HEK293 (cell line): Measurements from ENCODE around the gene RNF13.

ENCODE experiments used
- CTCF ChIA-PET: fragments of 350-600 bp; formaldehyde crosslinking; extraction: SDS; loops from one replicate; lab custom pipeline; 2021; ENCODE audit warnings: antibody characterized with exemption; lab: Yijun Ruan, JAX
- POLR2A ChIA-PET: fragments of 300-600 bp; formaldehyde crosslinking; extraction: SDS; loops from one replicate; lab custom pipeline; 2020; ENCODE audit warnings: antibody characterized with exemption, inconsistent platforms; lab: Yijun Ruan, JAX
- H3K27ac ChIP-seq: fragments of 200-500 bp; sonication (Bioruptor generic); 2 replicates; pipeline ENCODE4 v1.5.1; 2014; ENCODE audit warnings: low read depth, low read length, control low read depth, inconsistent platforms; ENCODE audit errors: extremely low read depth
- H3K36me3 ChIP-seq, 2 experiments: fragments of 200-500 bp in 1 of 2; sonication (Bioruptor generic) in 1 of 2; 1 replicate in 1 of 2; 2 replicates in 1 of 2; pipeline ENCODE4 v1.5.1; 2014 to 2017; ENCODE audit warnings: inconsistent platforms in 2 of 2, low read length in 2 of 2; ENCODE audit not compliant: control insufficient read depth in 2 of 2, insufficient read depth in 1 of 2
- H3K4me1 ChIP-seq: fragments of 200-500 bp; sonication (Bioruptor generic); 2 replicates; pipeline ENCODE4 v1.5.1; 2014; ENCODE audit warnings: mild to moderate bottlenecking, low read length, inconsistent platforms; ENCODE audit not compliant: control insufficient read depth, insufficient read depth
- H3K4me3 ChIP-seq: 2 replicates; pipeline ENCODE4 v1.5.1; 2011; ENCODE audit warnings: low read depth, mild to moderate bottlenecking, control low read depth, low read length, moderate library complexity
- H3K9me3 ChIP-seq: fragments of 200-500 bp; sonication (Bioruptor generic); 2 replicates; pipeline ENCODE4 v1.5.1; 2014; ENCODE audit warnings: low read depth, low read length, inconsistent platforms; ENCODE audit not compliant: control insufficient read depth, insufficient read depth
- BCL11A ChIP-seq: fragments of 450-650 bp; formaldehyde crosslinking; IDR thresholded peaks from 2 replicates; pipeline ENCODE4 v1.5.1; 2016; ENCODE audit warnings: low read depth, missing biosample characterization, missing genetic modification characterization
- BCL11B ChIP-seq: fragments of 450-650 bp; formaldehyde crosslinking; IDR thresholded peaks from 2 replicates; pipeline ENCODE4 v1.5.1; 2016; ENCODE audit warnings: low read depth, missing biosample characterization, missing genetic modification characterization
- CTCF ChIP-seq: fragments of 450-650 bp; formaldehyde crosslinking; IDR thresholded peaks from 2 replicates; pipeline ENCODE4 v1.5.1; 2016; ENCODE audit warnings: missing biosample characterization, missing genetic modification characterization
- HOXC10 ChIP-seq: sonication (generic); formaldehyde crosslinking; IDR thresholded peaks from 2 replicates; pipeline ENCODE4 v1.8.1; 2023; ENCODE audit warnings: mild to moderate bottlenecking, missing genetic modification reagents
- KLF7 ChIP-seq: fragments of 450-650 bp; formaldehyde crosslinking; IDR thresholded peaks from 2 replicates; pipeline ENCODE4 v1.5.1; 2016; ENCODE audit warnings: missing biosample characterization, missing genetic modification characterization, borderline replicate concordance
- MZF1 ChIP-seq: fragments of 450-650 bp; formaldehyde crosslinking; IDR thresholded peaks from 2 replicates; pipeline ENCODE4 v1.5.1; 2017; ENCODE audit warnings: missing biosample characterization, missing genetic modification characterization, borderline replicate concordance
- PBX3 ChIP-seq: sonication (generic); formaldehyde crosslinking; IDR thresholded peaks from 2 replicates; pipeline ENCODE4 v1.8.1; 2022; ENCODE audit warnings: mild to moderate bottlenecking, moderate library complexity, missing genetic modification reagents
- SP3 ChIP-seq: fragments of 450-650 bp; formaldehyde crosslinking; IDR thresholded peaks from 2 replicates; pipeline ENCODE4 v1.5.1; 2016; ENCODE audit warnings: missing biosample characterization, missing genetic modification characterization
- TRIM28 ChIP-seq: IDR thresholded peaks from 2 replicates; pipeline ENCODE4 v1.6.1; 2011; ENCODE audit warnings: low read length, control low read depth, borderline replicate concordance
- YY2 ChIP-seq: fragments of 450-650 bp; formaldehyde crosslinking; IDR thresholded peaks from 2 replicates; pipeline ENCODE4 v1.5.1; 2016; ENCODE audit warnings: missing biosample characterization, missing genetic modification characterization
- ZBTB1 ChIP-seq: fragments of 450-650 bp; formaldehyde crosslinking; IDR thresholded peaks from 2 replicates; pipeline ENCODE4 v1.5.1; 2016; ENCODE audit warnings: missing biosample characterization, missing genetic modification characterization
- ZNF114 ChIP-seq: fragments of 450-650 bp; formaldehyde crosslinking; IDR thresholded peaks from 2 replicates; pipeline ENCODE4 v1.5.0; 2017; ENCODE audit warnings: missing biosample characterization, missing genetic modification characterization
- ZNF140 ChIP-seq: fragments of 450-650 bp; formaldehyde crosslinking; IDR thresholded peaks from 2 replicates; pipeline ENCODE4 v1.5.1; 2016; ENCODE audit warnings: missing biosample characterization, missing genetic modification characterization
- ZNF157 ChIP-seq: fragments of 450-650 bp; formaldehyde crosslinking; IDR thresholded peaks from 2 replicates; pipeline ENCODE4 v1.5.1; 2016; ENCODE audit warnings: missing biosample characterization, missing genetic modification characterization
- ZNF169 ChIP-seq: fragments of 450-650 bp; formaldehyde crosslinking; IDR thresholded peaks from 2 replicates; pipeline ENCODE4 v1.5.1; 2016; ENCODE audit warnings: missing biosample characterization, missing genetic modification characterization
- ZNF174 ChIP-seq: fragments of 450-650 bp; formaldehyde crosslinking; IDR thresholded peaks from 2 replicates; pipeline ENCODE4 v1.5.0; 2017; ENCODE audit warnings: missing biosample characterization, mild to moderate bottlenecking, missing genetic modification characterization
- ZNF19 ChIP-seq: fragments of 450-650 bp; formaldehyde crosslinking; IDR thresholded peaks from 2 replicates; pipeline ENCODE4; 2016; ENCODE audit warnings: missing biosample characterization, missing genetic modification characterization, low read depth
- ZNF248 ChIP-seq: fragments of 450-650 bp; formaldehyde crosslinking; IDR thresholded peaks from 2 replicates; pipeline ENCODE4 v1.5.1; 2017; ENCODE audit warnings: missing biosample characterization, missing genetic modification characterization
- ZNF292 ChIP-seq: fragments of 450-650 bp; formaldehyde crosslinking; IDR thresholded peaks from 2 replicates; pipeline ENCODE4 v1.5.1; 2016; ENCODE audit warnings: low read depth, missing biosample characterization, missing genetic modification characterization, borderline replicate concordance
- ZNF426 ChIP-seq: fragments of 450-650 bp; formaldehyde crosslinking; IDR thresholded peaks from 2 replicates; pipeline ENCODE4 v1.5.1; 2017; ENCODE audit warnings: missing biosample characterization, missing genetic modification characterization, mild to moderate bottlenecking, inconsistent platforms, moderate library complexity
- ZNF449 ChIP-seq: fragments of 450-650 bp; formaldehyde crosslinking; IDR thresholded peaks from 2 replicates; pipeline ENCODE4 v1.5.1; 2017; ENCODE audit warnings: missing biosample characterization, mild to moderate bottlenecking, missing genetic modification characterization, moderate library complexity
- ZNF561 ChIP-seq: fragments of 450-650 bp; IDR thresholded peaks from 2 replicates; pipeline ENCODE4 v1.5.1; 2018; ENCODE audit warnings: missing biosample characterization, missing genetic modification characterization, borderline replicate concordance
- ZNF610 ChIP-seq: fragments of 450-650 bp; formaldehyde crosslinking; IDR thresholded peaks from 2 replicates; pipeline ENCODE4 v1.5.1; 2016; ENCODE audit warnings: missing biosample characterization, missing genetic modification characterization, borderline replicate concordance
- ZNF621 ChIP-seq: fragments of 450-650 bp; formaldehyde crosslinking; IDR thresholded peaks from 2 replicates; pipeline ENCODE4 v1.5.1; 2017; ENCODE audit warnings: missing biosample characterization, missing genetic modification characterization
- ZNF623 ChIP-seq: fragments of 450-650 bp; formaldehyde crosslinking; IDR thresholded peaks from 2 replicates; pipeline ENCODE4 v1.5.1; 2016; ENCODE audit warnings: missing biosample characterization, missing genetic modification characterization
- ZNF660 ChIP-seq: fragments of 450-650 bp; IDR thresholded peaks from 2 replicates; pipeline ENCODE4 v1.5.1; 2018; ENCODE audit warnings: missing biosample characterization, mild to moderate bottlenecking, missing genetic modification characterization
- ZNF692 ChIP-seq: fragments of 450-650 bp; formaldehyde crosslinking; IDR thresholded peaks from 2 replicates; pipeline ENCODE4 v1.5.1; 2016; ENCODE audit warnings: missing biosample characterization, missing genetic modification characterization
- ZSCAN16 ChIP-seq: fragments of 450-650 bp; formaldehyde crosslinking; IDR thresholded peaks from 2 replicates; pipeline ENCODE4 v1.5.1; 2016; ENCODE audit warnings: missing biosample characterization, missing genetic modification characterization

The RNF13 gene

GRCh38 chr3:149844091-149844490 is 31.1 kb downstream of the RNF13 start:
- ChIA-PET CTCF (interaction anchor here (0.6 to 0.9 kb wide), 2 partner anchors 36 to 384 kb away, joined by 4 to 5 read pairs; no protein-coding TSS in a partner anchor), POLR2A (no interaction called here)
- Histone ChIP-seq H3K4me1 (no peaks in the 10 kb centered on the region), H3K36me3 (peaks cover 3 to 12% of the 10 kb centered on the region in 2 experiments; a peak in 2 of 3 replicates), H3K27ac (no peak overlapping the region), H3K9me3 (no peaks in the 10 kb centered on the region), H3K4me3 (no peak overlapping the region)
- TF ChIP-seq YY2 (tag by site-specific recombination) (no peak), PBX3 (CRISPR knock-in tag) (no peak), ZNF248 (tag by site-specific recombination) (no peak), ZNF692 (tag by site-specific recombination) (no peak), ZNF561 (tag by site-specific recombination) (no peak)

- peaks cover 3 to 12% of the 10 kb centered on the region in 2 experiments; a peak in 2 of 3 replicates for H3K36me3 ChIP-seq
- CTCF ChIA-PET = interaction anchor here (0.5 to 0.7 kb wide), 3 partner anchors 40 to 1438 kb away, joined by 4 read pairs; no protein-coding TSS in a partner anchor
- H3K9me3 ChIP-seq = no peaks in the 10 kb centered on the region
- H3K4me3 ChIP-seq = no peak overlapping the region
- POLR2A ChIA-PET = no interaction called here
- H3K27ac ChIP-seq = no peak overlapping the region
- no peak for TF ChIP-seq ZNF621 (tag by site-specific recombination)
- no peak for TF ChIP-seq MZF1 (tag by site-specific recombination)
- no peak for TF ChIP-seq ZNF449 (tag by site-specific recombination)
- no peak for TF ChIP-seq ZNF157
- no peak for TF ChIP-seq ZNF426 (tag by site-specific recombination)
- no peak for TF ChIP-seq ZNF140 (tag by site-specific recombination)
- H3K4me1 ChIP-seq = no peaks in the 10 kb centered on the region
Measured at GRCh38 chr3:149845570-149846244, 32.7 kb downstream of the RNF13 start.

GRCh38 chr3:149848238-149848637 is 35.2 kb downstream of the RNF13 start:
- peaks cover 3 to 17% of the 10 kb centered on the region in 2 experiments for H3K36me3 ChIP-seq
- no peaks in the 10 kb centered on the region for H3K4me1 ChIP-seq
- POLR2A ChIA-PET = no interaction called here
- no peak overlapping the region for H3K27ac ChIP-seq
- no peak overlapping the region for H3K4me3 ChIP-seq
- no peaks in the 10 kb centered on the region for H3K9me3 ChIP-seq
- CTCF ChIA-PET = no interaction called here
- no peak for TF ChIP-seq ZNF292 (tag by site-specific recombination)
- TF ChIP-seq ZBTB1 (tag by site-specific recombination) = no peak
- TF ChIP-seq KLF7 = no peak
- no peak for TF ChIP-seq SP3
- TF ChIP-seq CTCF (tag by site-specific recombination) = no peak
- TF ChIP-seq ZNF623 (tag by site-specific recombination) = no peak
- no peak for TF ChIP-seq ZNF610 (tag by site-specific recombination)
- TF ChIP-seq ZNF114 (tag by site-specific recombination) = no peak
- no peak for TF ChIP-seq HOXC10
- TF ChIP-seq ZNF169 = no peak
- TF ChIP-seq ZNF660 (tag by site-specific recombination) = no peak
- no peak for TF ChIP-seq BCL11A (tag by site-specific recombination)
- no peak for TF ChIP-seq ZNF174 (tag by site-specific recombination)
- TF ChIP-seq BCL11B = no peak
- no peak for TF ChIP-seq ZNF19 (tag by site-specific recombination)
- no peak for TF ChIP-seq TRIM28
- no peak for TF ChIP-seq ZSCAN16 (tag by site-specific recombination)
